Smooth muscle cell (in vitro differentiated cells): ENCODE results near the gene HAUS1. TPM values are rescaled to one million over a fixed set of nuclear protein-coding genes. Genes with fewer than 3 reads are reported as not detected.
"Not testable (repeated sequence)": the region's sequence is repeated elsewhere in the genome, so short reads cannot be mapped to it uniquely, and the experiment has no call there.

Source experiments
- DNase-seq: peaks from one replicate; lab custom pipeline; 2025; ENCODE audit not compliant: unreplicated experiment; lab: John Stamatoyannopoulos, UW
- H2AFZ ChIP-seq: fragments of 200-600 bp; sonication (generic); 2 replicates; pipeline ENCODE4 v1.6.0; 2016; ENCODE audit warnings: antibody characterized with exemption, low read depth, mild to moderate bottlenecking
- H3F3A ChIP-seq: fragments of 200-600 bp; sonication (generic); 2 replicates; pipeline ENCODE4 v1.6.0; 2017; ENCODE audit warnings: antibody characterized with exemption, low read depth
- H3K27ac ChIP-seq: fragments of 200-600 bp; sonication (generic); 2 replicates; pipeline ENCODE4 v1.5.1; 2016; ENCODE audit warnings: low read depth, mild to moderate bottlenecking
- H3K27me3 ChIP-seq: fragments of 200-600 bp; sonication (generic); 2 replicates; pipeline ENCODE4 v1.6.1; 2016; ENCODE audit warnings: low read depth, mild to moderate bottlenecking
- H3K36me3 ChIP-seq: fragments of 200-600 bp; sonication (generic); 2 replicates; pipeline ENCODE4 v1.5.1; 2016; ENCODE audit warnings: low read depth
- H3K4me1 ChIP-seq: fragments of 200-600 bp; sonication (generic); 2 replicates; pipeline ENCODE4 v1.5.1; 2016; ENCODE audit warnings: low read depth
- H3K4me2 ChIP-seq: fragments of 200-600 bp; sonication (generic); 2 replicates; pipeline ENCODE4 v1.6.0; 2016; ENCODE audit warnings: mild to moderate bottlenecking
- H3K4me3 ChIP-seq: fragments of 200-600 bp; sonication (generic); 2 replicates; pipeline ENCODE4 v1.5.1; 2016; ENCODE audit warnings: mild to moderate bottlenecking
- H3K79me2 ChIP-seq: fragments of 200-600 bp; sonication (generic); 2 replicates; pipeline ENCODE4 v1.6.0; 2016; ENCODE audit warnings: low read depth, mild to moderate bottlenecking
- H3K9ac ChIP-seq: fragments of 200-600 bp; sonication (generic); 2 replicates; pipeline ENCODE4 v1.6.0; 2016; ENCODE audit warnings: low read depth
- H3K9me3 ChIP-seq: fragments of 200-600 bp; sonication (generic); replicated peaks from 2 replicates; pipeline ENCODE4 v1.5.1; 2016; ENCODE audit warnings: low read depth
- H4K20me1 ChIP-seq: fragments of 200-600 bp; sonication (generic); 2 replicates; pipeline ENCODE4 v1.6.0; 2016; ENCODE audit warnings: low read depth
- CTCF ChIP-seq: fragments of 200-600 bp; sonication (generic); IDR thresholded peaks from 2 replicates; pipeline ENCODE4 v1.5.1; 2017; ENCODE audit warnings: borderline replicate concordance, mild to moderate bottlenecking, antibody characterized with exemption; ENCODE audit not compliant: insufficient read depth, poor library complexity, severe bottlenecking
- WGBS: methylation state at CpG from one replicate; pipeline ENCODE4 v1.1.7; 2016; ENCODE audit warnings: low lambda C conversion rate; 5-methylcytosine and 5-hydroxymethylcytosine counted together
- polyA plus RNA-seq: library from polyadenylated mRNA; unstranded; fragments of >200 nt; fragmentation: Nextera tagmentation; extraction: Ambion mirVana; gene quantifications from 2 replicates; pipeline ENCODE4 v1.2.1, GENCODE V29; 2016
- total RNA-seq: library from RNA; depleted of rRNA; stranded (reverse); fragments of >200 nt; gene quantifications from 2 replicates; pipeline ENCODE4 v1.2.3, GENCODE V29; 2014

The HAUS1 gene
- total and polyA plus RNA-seq, 2 experiments from 2014 or later: 44.2 to 50.6 TPM

- H3K9ac ChIP-seq: no peak overlapping the region
- H3K4me3 ChIP-seq: no peak overlapping the region
- TF ChIP-seq CTCF: no peak
- no peak for DNase-seq
- no peaks in the 10 kb centered on the region for H3K36me3 ChIP-seq
- no peaks in the 10 kb centered on the region for H3K79me2 ChIP-seq
- no peak overlapping the region for H2AFZ ChIP-seq
- no peaks in the 10 kb centered on the region for H3F3A ChIP-seq
- peaks cover 8% of the 10 kb centered on the region for H3K4me1 ChIP-seq
- H3K9me3 ChIP-seq: no peaks in the 10 kb centered on the region
- 91% methylated on average over 3 of the region's 3 CpGs for WGBS
- H3K27me3 ChIP-seq: no peaks in the 10 kb centered on the region
- no peak overlapping the region for H3K4me2 ChIP-seq
- no peaks in the 10 kb centered on the region for H4K20me1 ChIP-seq
- H3K27ac ChIP-seq: no peak overlapping the region
Observed at GRCh38 chr18:46163091-46163490, 58.9 kb downstream of the HAUS1 start.

- no peaks in the 10 kb centered on the region for H3K36me3 ChIP-seq
- H3K27ac ChIP-seq: no peak overlapping the region
- no peak for TF ChIP-seq CTCF
- no peaks in the 10 kb centered on the region for H3K9me3 ChIP-seq
- H3K4me1 ChIP-seq: peaks cover under 1% of the 10 kb centered on the region
- no peak overlapping the region for H3K4me3 ChIP-seq
- H3K79me2 ChIP-seq: no peaks in the 10 kb centered on the region
- no peak overlapping the region for H2AFZ ChIP-seq
- 95% methylated on average over 7 of the region's 7 CpGs for WGBS
- no peak overlapping the region for H3K9ac ChIP-seq
- DNase-seq: no peak
- peaks cover 2% of the 10 kb centered on the region for H3F3A ChIP-seq
- no peaks in the 10 kb centered on the region for H3K27me3 ChIP-seq
- H3K4me2 ChIP-seq: no peak overlapping the region
- H4K20me1 ChIP-seq: no peaks in the 10 kb centered on the region
Observed at GRCh38 chr18:46163941-46164499, 59.8 kb downstream of the HAUS1 start.

GRCh38 chr18:46164502-46164901 is 60.3 kb downstream of the HAUS1 start:
- not testable (repeated sequence) for DNase-seq, H3K9me3 ChIP-seq, H4K20me1 ChIP-seq, H3K79me2 ChIP-seq, H3F3A ChIP-seq, H3K27me3 ChIP-seq, H3K9ac ChIP-seq, H3K36me3 ChIP-seq, H3K4me3 ChIP-seq, H3K4me1 ChIP-seq, H3K27ac ChIP-seq, H2AFZ ChIP-seq, H3K4me2 ChIP-seq
- WGBS: 58% methylated on average over 4 of the region's 4 CpGs

- H3K79me2 ChIP-seq: no peaks in the 10 kb centered on the region
- no peaks in the 10 kb centered on the region for H3K27me3 ChIP-seq
- H3K9ac ChIP-seq: no peak overlapping the region
- no peaks in the 10 kb centered on the region for H3K9me3 ChIP-seq
- H2AFZ ChIP-seq: no peak overlapping the region
- WGBS: 93% methylated on average over 13 of the region's 13 CpGs
- no peak for DNase-seq
- no peak overlapping the region for H3K4me2 ChIP-seq
- no peaks in the 10 kb centered on the region for H3K4me1 ChIP-seq
- no peak overlapping the region for H3K4me3 ChIP-seq
- TF ChIP-seq CTCF: no peak
- H3K36me3 ChIP-seq: no peaks in the 10 kb centered on the region
- no peaks in the 10 kb centered on the region for H4K20me1 ChIP-seq
- H3K27ac ChIP-seq: no peak overlapping the region
- peaks cover 8% of the 10 kb centered on the region for H3F3A ChIP-seq
Observed at GRCh38 chr18:46164920-46165319, 60.7 kb downstream of the HAUS1 start.
